Ishikawa (cell line): ENCODE measurements around the gene CHMP6.

Experiments
- CEBPB ChIP-seq: IDR thresholded peaks from 2 replicates; pipeline ENCODE4 v1.6.1; 2012
- CREB1 ChIP-seq: IDR thresholded peaks from 2 replicates; pipeline ENCODE4 v1.6.1; 2012; ENCODE audit warnings: low read depth
- EGR1 ChIP-seq: IDR thresholded peaks from 2 replicates; pipeline ENCODE4 v1.6.1; 2012
- EP300 ChIP-seq: IDR thresholded peaks from 2 replicates; pipeline ENCODE4 v1.6.1; 2012; ENCODE audit warnings: borderline replicate concordance
- FOXM1 ChIP-seq: IDR thresholded peaks from 2 replicates; pipeline ENCODE4 v1.6.1; 2012; ENCODE audit warnings: low read depth, borderline replicate concordance
- NFIC ChIP-seq: IDR thresholded peaks from 2 replicates; pipeline ENCODE4 v1.6.1; 2012
- RAD21 ChIP-seq: IDR thresholded peaks from 2 replicates; pipeline ENCODE4 v1.6.1; 2012; ENCODE audit warnings: low read depth
- TAF1 ChIP-seq: IDR thresholded peaks from 2 replicates; pipeline ENCODE4 v1.6.1; 2012; ENCODE audit warnings: low read depth, mild to moderate bottlenecking
- TCF12 ChIP-seq: IDR thresholded peaks from 2 replicates; pipeline ENCODE4 v1.6.1; 2012; ENCODE audit warnings: low read depth
- TEAD4 ChIP-seq: IDR thresholded peaks from 2 replicates; pipeline ENCODE4 v1.6.1; 2012
- YY1 ChIP-seq: IDR thresholded peaks from 2 replicates; pipeline ENCODE4 v1.6.1; 2012; ENCODE audit warnings: low read depth
- ZBTB7A ChIP-seq: IDR thresholded peaks from 2 replicates; pipeline ENCODE4 v1.6.1; 2012; ENCODE audit warnings: low read depth
- TF ChIP-seq, protein P1 (sequence below): IDR thresholded peaks from 2 replicates; pipeline ENCODE4 v1.6.1; 2012
- TF ChIP-seq, protein P2 (sequence below): IDR thresholded peaks from 2 replicates; pipeline ENCODE4 v1.6.1; 2012; ENCODE audit warnings: low read depth, mild to moderate bottlenecking
- TF ChIP-seq, protein P3 (sequence below): IDR thresholded peaks from 2 replicates; pipeline ENCODE4 v1.6.1; 2012

Gene CHMP6

GRCh38 chr17:81009136-81009535 lies 17.5 kb downstream of the CHMP6 start:
- TF ChIP-seq CREB1 (no peak), EP300 (no peak), YY1 (no peak), RAD21 (no peak), EGR1 (no peak), FOXM1 (no peak), TAF1 (no peak), TEAD4 (no peak), ZBTB7A (no peak), NFIC (no peak), TCF12 (no peak), CEBPB (no peak)
- TF ChIP-seq, protein P1, sequence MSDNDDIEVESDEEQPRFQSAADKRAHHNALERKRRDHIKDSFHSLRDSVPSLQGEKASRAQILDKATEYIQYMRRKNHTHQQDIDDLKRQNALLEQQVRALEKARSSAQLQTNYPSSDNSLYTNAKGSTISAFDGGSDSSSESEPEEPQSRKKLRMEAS: no peak
- TF ChIP-seq, protein P2, sequence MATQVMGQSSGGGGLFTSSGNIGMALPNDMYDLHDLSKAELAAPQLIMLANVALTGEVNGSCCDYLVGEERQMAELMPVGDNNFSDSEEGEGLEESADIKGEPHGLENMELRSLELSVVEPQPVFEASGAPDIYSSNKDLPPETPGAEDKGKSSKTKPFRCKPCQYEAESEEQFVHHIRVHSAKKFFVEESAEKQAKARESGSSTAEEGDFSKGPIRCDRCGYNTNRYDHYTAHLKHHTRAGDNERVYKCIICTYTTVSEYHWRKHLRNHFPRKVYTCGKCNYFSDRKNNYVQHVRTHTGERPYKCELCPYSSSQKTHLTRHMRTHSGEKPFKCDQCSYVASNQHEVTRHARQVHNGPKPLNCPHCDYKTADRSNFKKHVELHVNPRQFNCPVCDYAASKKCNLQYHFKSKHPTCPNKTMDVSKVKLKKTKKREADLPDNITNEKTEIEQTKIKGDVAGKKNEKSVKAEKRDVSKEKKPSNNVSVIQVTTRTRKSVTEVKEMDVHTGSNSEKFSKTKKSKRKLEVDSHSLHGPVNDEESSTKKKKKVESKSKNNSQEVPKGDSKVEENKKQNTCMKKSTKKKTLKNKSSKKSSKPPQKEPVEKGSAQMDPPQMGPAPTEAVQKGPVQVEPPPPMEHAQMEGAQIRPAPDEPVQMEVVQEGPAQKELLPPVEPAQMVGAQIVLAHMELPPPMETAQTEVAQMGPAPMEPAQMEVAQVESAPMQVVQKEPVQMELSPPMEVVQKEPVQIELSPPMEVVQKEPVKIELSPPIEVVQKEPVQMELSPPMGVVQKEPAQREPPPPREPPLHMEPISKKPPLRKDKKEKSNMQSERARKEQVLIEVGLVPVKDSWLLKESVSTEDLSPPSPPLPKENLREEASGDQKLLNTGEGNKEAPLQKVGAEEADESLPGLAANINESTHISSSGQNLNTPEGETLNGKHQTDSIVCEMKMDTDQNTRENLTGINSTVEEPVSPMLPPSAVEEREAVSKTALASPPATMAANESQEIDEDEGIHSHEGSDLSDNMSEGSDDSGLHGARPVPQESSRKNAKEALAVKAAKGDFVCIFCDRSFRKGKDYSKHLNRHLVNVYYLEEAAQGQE: no peak
- TF ChIP-seq, protein P3, sequence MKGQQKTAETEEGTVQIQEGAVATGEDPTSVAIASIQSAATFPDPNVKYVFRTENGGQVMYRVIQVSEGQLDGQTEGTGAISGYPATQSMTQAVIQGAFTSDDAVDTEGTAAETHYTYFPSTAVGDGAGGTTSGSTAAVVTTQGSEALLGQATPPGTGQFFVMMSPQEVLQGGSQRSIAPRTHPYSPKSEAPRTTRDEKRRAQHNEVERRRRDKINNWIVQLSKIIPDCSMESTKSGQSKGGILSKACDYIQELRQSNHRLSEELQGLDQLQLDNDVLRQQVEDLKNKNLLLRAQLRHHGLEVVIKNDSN: no peak

- TF ChIP-seq NFIC: no peak
- no peak for TF ChIP-seq RAD21
These were observed 19.3 kb downstream of the CHMP6 start for GRCh38 chr17:81010935-81011334.

GRCh38 chr17:81011951-81012350 lies 20.3 kb downstream of the CHMP6 start:
- TF ChIP-seq EGR1 (no peak), NFIC (no peak)

- TF ChIP-seq ZBTB7A (no peak), YY1 (no peak), CEBPB (no peak), FOXM1 (no peak), CREB1 (no peak), EGR1 (no peak)
- TF ChIP-seq, protein P2: no peak
- TF ChIP-seq, protein P1: no peak
- TF ChIP-seq, protein P3: no peak
These were observed 21.2 kb downstream of the CHMP6 start for GRCh38 chr17:81012574-81013447.

GRCh38 chr17:81013642-81014041 lies 22.0 kb downstream of the CHMP6 start:
- TF ChIP-seq ZBTB7A (no peak), TEAD4 (no peak), YY1 (no peak), RAD21 (no peak), CREB1 (no peak), FOXM1 (no peak), EP300 (no peak), CEBPB (no peak), EGR1 (no peak), TAF1 (no peak), TCF12 (no peak), NFIC (no peak)
- TF ChIP-seq, protein P3: no peak
- TF ChIP-seq, protein P2: no peak
- TF ChIP-seq, protein P1: no peak
